GM18867 (cell line): ENCODE data around the gene DEPDC5.
A peak's percentile ranks its signal among the peaks of the same experiment; 100 is the strongest.

Experiments
- ATAC-seq: cut with Tn5 transposase; IDR thresholded peaks from one replicate; pipeline ENCODE4 v1.9.1; 2021; ENCODE audit warnings: mild to moderate bottlenecking, moderate library complexity; ENCODE audit not compliant: unreplicated experiment

DEPDC5 gene

DNA sequence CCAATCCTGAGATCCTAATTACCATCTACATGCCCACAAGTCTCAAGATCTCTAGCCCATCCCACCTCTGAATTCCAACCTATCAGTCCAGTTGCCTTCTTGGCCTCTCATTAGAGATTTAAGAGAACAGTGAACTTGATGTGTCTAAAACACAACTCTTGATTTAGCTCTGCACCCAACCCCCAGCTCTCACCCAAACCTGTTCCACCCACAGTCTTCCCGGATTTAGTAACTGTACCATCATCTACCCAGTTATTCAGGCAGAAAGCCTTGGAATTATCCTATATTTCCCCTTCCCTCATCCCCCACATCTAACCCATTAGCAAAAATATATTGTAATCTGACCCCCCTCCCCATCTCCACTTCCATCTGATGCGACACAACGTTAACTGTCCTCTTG is 166.5 kb downstream of the DEPDC5 start:
- no peak for ATAC-seq

- ATAC-seq = no peak
Measured at GRCh38 chr22:31921106-31921505, 167.3 kb downstream of the DEPDC5 start.

GRCh38 chr22:31922534-31922933 is 168.7 kb downstream of the DEPDC5 start:
- no peak for ATAC-seq

DNA sequence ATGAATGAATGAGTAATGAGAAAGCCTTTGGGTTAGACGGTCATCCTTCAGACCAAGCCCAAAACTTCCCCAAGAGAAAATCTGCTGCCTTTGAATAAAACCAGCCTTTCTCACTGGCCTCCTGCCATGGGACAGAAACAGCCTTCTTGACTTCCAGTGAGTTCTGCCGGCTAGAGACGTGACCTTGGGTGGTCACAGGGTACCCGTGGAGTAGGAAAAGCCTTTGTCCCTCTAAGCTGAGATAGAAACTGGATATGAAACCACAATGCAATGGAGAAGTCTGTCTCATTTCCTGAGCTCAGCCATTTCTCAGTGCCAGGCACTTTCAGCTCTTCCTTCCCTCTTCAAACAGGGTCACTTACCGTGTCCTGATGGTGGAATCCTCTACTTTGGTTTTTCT is 169.3 kb downstream of the DEPDC5 start:
- ATAC-seq = no peak

- no peak for ATAC-seq
Measured at GRCh38 chr22:31923747-31924146, 169.9 kb downstream of the DEPDC5 start.

- ATAC-seq = no peak
Measured at GRCh38 chr22:31925056-31925455, 171.2 kb downstream of the DEPDC5 start.

GRCh38 chr22:31926024-31926423 is 172.2 kb downstream of the DEPDC5 start:
- no peak for ATAC-seq

- no peak for ATAC-seq
Measured at GRCh38 chr22:31926969-31927368, 173.2 kb downstream of the DEPDC5 start.

DNA sequence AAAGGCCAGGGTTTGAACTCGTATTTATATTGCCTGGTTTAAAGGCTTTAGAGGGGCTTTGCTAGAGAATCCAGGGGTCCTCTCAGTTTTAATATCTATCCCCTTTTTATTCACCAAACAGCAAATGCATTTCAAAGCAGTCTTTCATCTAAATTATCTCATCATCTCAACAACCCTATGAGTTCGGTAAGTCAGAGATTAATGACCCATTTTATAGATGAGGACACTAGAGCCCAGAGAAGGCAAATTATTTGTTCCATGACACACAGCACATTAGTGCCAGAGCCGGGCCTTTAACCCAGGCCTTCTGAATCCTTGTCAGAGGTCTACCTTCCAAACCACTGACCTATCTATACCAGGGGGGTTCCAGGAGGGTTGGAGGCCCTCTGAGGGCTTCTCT is 173.7 kb downstream of the DEPDC5 start:
- no peak for ATAC-seq

GRCh38 chr22:31929167-31929930 is 175.5 kb downstream of the DEPDC5 start:
- ATAC-seq = no peak

GRCh38 chr22:31932863-31933262 is 179.0 kb downstream of the DEPDC5 start:
- no peak for ATAC-seq

DNA sequence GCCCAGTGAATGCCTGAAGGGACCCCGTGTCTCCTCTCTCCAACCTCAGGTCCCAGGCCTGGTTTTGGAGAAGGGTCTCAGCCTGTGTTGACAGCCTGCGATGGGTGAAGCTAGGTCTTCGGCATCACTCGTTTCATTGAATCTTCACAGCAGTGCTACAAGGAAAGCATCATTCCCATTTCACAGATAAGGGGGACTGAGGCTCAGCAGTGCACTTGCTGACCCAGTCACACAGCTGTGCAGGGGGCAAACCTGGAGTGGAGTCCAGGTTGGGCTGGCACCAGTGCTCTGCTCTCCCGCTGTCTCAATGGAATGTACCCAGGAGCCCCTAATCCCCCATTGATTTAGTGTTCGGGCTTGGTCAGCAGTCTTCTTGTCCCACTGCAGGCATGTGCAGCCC is 179.6 kb downstream of the DEPDC5 start:
- no peak for ATAC-seq

DNA sequence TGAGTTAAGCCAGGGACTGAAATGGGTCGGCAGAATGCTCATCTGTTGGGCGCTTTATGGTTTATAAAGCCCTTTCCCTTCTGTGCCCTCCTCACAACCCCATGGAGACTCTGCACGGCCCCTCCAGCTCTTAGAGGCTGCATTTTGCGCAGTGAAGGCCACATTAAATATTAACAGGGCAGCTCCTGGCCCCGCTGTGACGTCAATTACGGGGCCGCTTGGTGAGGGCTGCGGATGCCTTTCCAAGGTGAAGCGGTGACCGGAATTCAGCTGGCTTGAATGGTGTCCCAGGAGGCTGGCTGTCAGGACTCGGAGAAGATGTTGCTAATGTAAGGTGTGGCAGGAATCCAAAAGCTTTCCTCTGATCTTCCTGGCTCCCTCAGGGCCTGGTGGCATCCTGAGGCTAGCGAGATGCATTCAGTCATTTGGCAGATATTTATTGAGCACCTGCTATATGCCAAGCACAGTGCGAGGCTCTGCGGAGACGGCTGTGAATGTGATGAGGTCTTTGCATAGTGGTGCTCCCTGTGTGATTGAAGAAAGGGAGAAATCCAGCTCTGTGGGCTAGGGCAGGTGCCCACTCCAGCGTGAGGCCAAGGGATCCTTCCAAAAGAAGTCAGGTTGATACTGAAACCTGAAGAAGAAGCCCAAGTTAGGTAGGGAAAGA is 180.1 kb downstream of the DEPDC5 start:
- ATAC-seq = no peak

GRCh38 chr22:31935961-31936635 is 182.3 kb downstream of the DEPDC5 start:
- ATAC-seq = no peak

- ATAC-seq = no peak
Measured at GRCh38 chr22:31937341-31937740, 183.5 kb downstream of the DEPDC5 start.

GRCh38 chr22:31938296-31938695 is 184.5 kb downstream of the DEPDC5 start:
- no peak for ATAC-seq

- ATAC-seq = no peak
Measured at GRCh38 chr22:31940506-31940905, 186.7 kb downstream of the DEPDC5 start.

DNA sequence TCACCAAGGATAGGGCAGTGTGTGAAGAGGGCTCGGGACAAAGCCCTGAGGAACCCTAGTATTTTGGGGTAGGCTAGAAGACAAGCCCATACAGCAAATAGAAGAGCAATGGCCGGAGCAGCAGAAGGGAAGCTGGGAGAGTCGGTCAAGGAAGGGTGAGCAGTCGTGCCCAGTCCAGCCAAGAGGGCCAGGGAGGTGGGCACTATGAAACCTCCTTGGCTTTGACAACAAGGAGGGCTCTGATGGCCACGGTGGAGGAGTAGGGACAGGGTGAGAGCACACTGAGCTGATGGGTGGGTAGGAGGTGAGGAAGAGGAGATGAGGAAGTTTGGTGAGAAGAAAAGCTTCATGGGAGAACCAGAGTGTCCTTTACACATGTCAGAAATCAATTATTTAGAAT is 188.3 kb downstream of the DEPDC5 start:
- ATAC-seq = no peak

DNA sequence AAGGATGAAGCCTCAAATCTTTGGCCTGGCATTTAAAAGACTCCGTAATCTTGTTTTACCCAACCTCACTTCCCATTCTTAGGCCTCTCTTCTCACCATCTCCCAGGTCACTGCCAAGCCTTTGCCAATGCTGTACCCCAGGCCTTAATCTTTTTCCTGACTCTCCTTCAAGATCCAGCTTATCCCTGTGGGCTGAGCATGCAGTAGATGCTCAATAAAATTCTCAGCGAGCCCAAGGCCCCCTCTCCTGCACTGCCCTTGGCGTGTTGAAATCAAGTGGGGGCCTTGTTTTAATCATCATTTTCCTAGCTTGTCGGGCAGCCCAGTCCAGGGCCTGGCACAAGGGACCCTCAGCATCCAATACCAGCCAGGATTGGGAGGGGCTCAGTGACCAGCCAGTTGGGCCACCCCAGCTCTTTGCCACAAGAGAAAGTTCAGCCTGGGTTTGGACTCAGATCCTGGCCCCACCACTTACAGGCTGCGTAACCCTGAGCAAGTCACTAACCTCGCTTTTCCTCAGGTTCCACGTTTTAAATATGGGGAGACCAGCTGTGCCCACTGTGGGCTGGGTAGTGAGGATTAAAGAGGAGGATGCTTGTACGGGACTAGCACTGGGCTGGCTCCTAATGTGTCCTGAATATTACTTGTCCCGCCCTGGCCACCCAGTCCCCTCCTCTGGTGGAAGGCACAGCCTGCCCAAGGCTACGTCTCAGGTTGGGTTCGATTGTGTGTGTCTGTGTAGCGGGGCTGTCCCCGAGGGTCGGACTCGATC is 189.6 kb downstream of the DEPDC5 start:
- ATAC-seq = no peak

DNA sequence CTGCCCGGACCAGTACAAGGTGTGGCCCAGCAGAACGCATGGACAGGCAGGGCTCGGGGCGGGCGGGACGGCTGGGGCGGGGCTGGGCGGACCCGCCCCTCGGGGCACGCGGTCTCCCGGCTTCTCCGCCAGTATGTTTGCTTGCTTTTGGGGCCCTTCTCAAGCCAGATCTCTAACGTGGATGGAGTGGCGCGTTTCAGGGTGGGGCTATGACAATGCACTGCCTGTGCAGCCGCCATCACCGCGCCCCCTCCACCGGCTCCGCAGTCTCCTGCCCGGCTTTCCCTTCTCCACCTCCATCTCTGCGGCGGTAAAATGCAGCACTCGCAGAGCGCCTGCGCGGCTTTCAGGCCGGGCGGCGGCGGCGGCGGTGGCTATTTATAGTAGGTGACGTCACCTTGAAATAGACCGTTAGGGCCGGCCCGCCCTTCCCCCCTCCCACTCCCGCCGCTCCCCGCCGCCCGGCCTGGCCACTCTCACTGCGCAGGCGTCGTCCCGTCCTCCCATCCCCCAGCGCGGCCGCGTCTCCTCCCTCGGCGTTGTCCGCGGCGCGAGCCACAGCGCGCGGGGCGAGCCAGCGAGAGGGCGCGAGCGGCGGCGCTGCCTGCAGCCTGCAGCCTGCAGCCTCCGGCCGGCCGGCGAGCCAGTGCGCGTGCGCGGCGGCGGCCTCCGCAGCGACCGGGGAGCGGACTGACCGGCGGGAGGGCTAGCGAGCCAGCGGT is 190.3 kb downstream of the DEPDC5 start, which contains the start of gene YWHAH:
Gene YWHAH (plus strand): TSS at position 558 of the 722 bp plus-strand sequence. CDS start 199 bp downstream, outside the sequence.
- ATAC-seq = peak; percentile 73
